OCI-M1 (cell line): ENCODE data around the gene TMEM40.
"Not testable (repeated sequence)": the region's sequence is repeated elsewhere in the genome, so short reads cannot be mapped to it uniquely, and the experiment has no call there.

ENCODE experiments used
- DNase-seq: peaks from one replicate; lab custom pipeline; 2025; lab: John Stamatoyannopoulos, UW

TMEM40 gene

GRCh38 chr3:12750658-12751071 is 8.4 kb downstream of the TMEM40 start:
- DNase-seq: peak; percentile 59

GRCh38 chr3:12750223-12750622 is 8.8 kb downstream of the TMEM40 start:
- no peak for DNase-seq

GRCh38 chr3:12748477-12748876 is 10.6 kb downstream of the TMEM40 start:
- DNase-seq: no peak

GRCh38 chr3:12746419-12746818 is 12.6 kb downstream of the TMEM40 start:
- DNase-seq: no peak

GRCh38 chr3:12744326-12744725 is 14.7 kb downstream of the TMEM40 start:
- DNase-seq: no peak

GRCh38 chr3:12743583-12743982 is 15.5 kb downstream of the TMEM40 start:
- no peak for DNase-seq

- DNase-seq: no peak
These were observed 16.5 kb downstream of the TMEM40 start for GRCh38 chr3:12742330-12743107.

GRCh38 chr3:12741209-12741608 is 17.9 kb downstream of the TMEM40 start:
- DNase-seq: no peak

GRCh38 chr3:12737833-12738232 is 21.2 kb downstream of the TMEM40 start:
- no peak for DNase-seq

GRCh38 chr3:12737319-12737718 is 21.7 kb downstream of the TMEM40 start:
- DNase-seq: no peak

GRCh38 chr3:12734960-12735359 is 24.1 kb downstream of the TMEM40 start:
- DNase-seq: no peak

- no peak for DNase-seq
These were observed 25.5 kb downstream of the TMEM40 start for GRCh38 chr3:12733566-12733965.

- peak; percentile 7 for DNase-seq
These were observed 28.4 kb downstream of the TMEM40 start for GRCh38 chr3:12730506-12731242.

GRCh38 chr3:12729051-12729651 is 29.9 kb downstream of the TMEM40 start:
- DNase-seq: peak; percentile 4

- no peak for DNase-seq
These were observed 31.1 kb downstream of the TMEM40 start for GRCh38 chr3:12727937-12728336.

- no peak for DNase-seq
These were observed 31.6 kb downstream of the TMEM40 start for GRCh38 chr3:12727481-12727880.

- no peak for DNase-seq
These were observed 33.6 kb downstream of the TMEM40 start for GRCh38 chr3:12725436-12725835.

GRCh38 chr3:12724794-12725193 is 34.3 kb downstream of the TMEM40 start:
- DNase-seq: peak; percentile 23

- not testable (repeated sequence) for DNase-seq
These were observed 35.7 kb downstream of the TMEM40 start for GRCh38 chr3:12723362-12723761.

GRCh38 chr3:12722226-12722625 is 36.8 kb downstream of the TMEM40 start:
- no peak for DNase-seq

GRCh38 chr3:12719984-12720898 is 38.8 kb downstream of the TMEM40 start:
- DNase-seq: peak; percentile 90

- DNase-seq: no peak
These were observed 39.5 kb downstream of the TMEM40 start for GRCh38 chr3:12719541-12719940.
